K562 (cell line): ENCODE results near the gene LPIN1. TPM values are rescaled to one million over a fixed set of nuclear protein-coding genes. Genes with fewer than 3 reads are reported as not detected.
"Not testable (repeated sequence)": the region's sequence is repeated elsewhere in the genome, so short reads cannot be mapped to it uniquely, and the experiment has no call there.

Experiments used
- ATAC-seq: fragments of 200-7000 bp; cut with Tn5 transposase; 3 replicates; pipeline ENCODE4 v1.9.1; 2020; ENCODE audit warnings: moderate library complexity
- BruUV-seq: library from RNA; stranded (reverse); fragments of 400-500 nt; replicated peaks from 2 replicates; lab custom pipeline; 2021; lab: Mats Ljungman, UMichigan
- CTCF ChIA-PET: fragments of 300-600 bp; formaldehyde crosslinking; extraction: SDS; loops from one replicate; lab custom pipeline; 2021; ENCODE audit warnings: low intra/inter-chr PET ratio; lab: Yijun Ruan, JAX
- POLR2A ChIA-PET: fragments of 300-600, 350-650 bp; sonication (Branson Sonifier 250); formaldehyde crosslinking; extraction: SDS; loops from one replicate; lab custom pipeline; 2021; ENCODE audit warnings: antibody characterized with exemption, inconsistent platforms; lab: Yijun Ruan, JAX
- DNase-seq, 4 experiments: peaks; one replicate each; pipeline versions ENCODE4 v3.0.0 to v3.0.0-alpha.2; 2011 to 2018; ENCODE audit warnings: low spot score in 3 of 4, mixed read lengths in 3 of 4; ENCODE audit errors: extremely low read depth in 1 of 4
- FAIRE-seq: peaks from 2 replicates; lab custom pipeline; 2011; peaks lifted over from hg19 to GRCh38; lab: Jason Lieb, UNC
- H2AFZ ChIP-seq: 2 replicates; pipeline ENCODE4 v1.6.0; 2011; ENCODE audit warnings: low read depth, low read length, control low read depth, inconsistent platforms
- H3K27ac ChIP-seq: fragments of 200-600 bp; 3 replicates; pipeline ENCODE4 v1.8.0; 2011; ENCODE audit warnings: low read depth, mild to moderate bottlenecking, control low read depth, inconsistent platforms, low read length, moderate library complexity, mixed read lengths; ENCODE audit errors: extremely low read depth
- H3K27me3 ChIP-seq, 2 experiments: fragments of 300-600 bp in 1 of 2; 2 replicates in 1 of 2; 3 replicates in 1 of 2; pipeline versions ENCODE4 v1.6.0 to v1.8.0; 2011; ENCODE audit warnings: inconsistent platforms in 2 of 2, low read length in 2 of 2, mild to moderate bottlenecking in 1 of 2, mixed read lengths in 1 of 2, moderate library complexity in 1 of 2; ENCODE audit not compliant: control insufficient read depth in 2 of 2, insufficient read depth in 2 of 2
- H3K36me3 ChIP-seq: fragments of 300-600 bp; 3 replicates; pipeline ENCODE4 v1.8.0; 2011; ENCODE audit warnings: mild to moderate bottlenecking, low read length, inconsistent platforms; ENCODE audit not compliant: control insufficient read depth, insufficient read depth
- H3K4me1 ChIP-seq, 2 experiments: fragments of 200-600 bp in 1 of 2; replicated peaks in 1 of 2; 2 replicates in 1 of 2; 3 replicates in 1 of 2; pipeline versions ENCODE4 v1.5.1 to v1.8.0; 2011; ENCODE audit warnings: inconsistent platforms in 2 of 2, low read length in 2 of 2, mild to moderate bottlenecking in 1 of 2, mixed read lengths in 1 of 2, moderate library complexity in 1 of 2; ENCODE audit not compliant: control insufficient read depth in 2 of 2, insufficient read depth in 2 of 2
- H3K4me2 ChIP-seq: 2 replicates; pipeline ENCODE4 v1.6.1; 2011; ENCODE audit warnings: low read length, control low read depth, inconsistent platforms, mixed read lengths; ENCODE audit not compliant: insufficient read depth
- H3K4me3 ChIP-seq: fragments of 200-600 bp; sonication (generic), shearing (Covaris generic); 2 replicates; pipeline ENCODE4 v1.5.1; 2016; ENCODE audit warnings: control low read depth, inconsistent platforms
- H3K79me2 ChIP-seq: fragments of 200-600 bp; 3 replicates; pipeline ENCODE4 v1.8.0; 2011; ENCODE audit warnings: low read length, inconsistent platforms; ENCODE audit not compliant: control insufficient read depth, insufficient read depth
- H3K9ac ChIP-seq, 2 experiments: 2 replicates each; pipeline versions ENCODE4 v1.6.0 to v1.6.1; 2011; ENCODE audit warnings: low read depth in 2 of 2, low read length in 2 of 2, control low read depth in 1 of 2, inconsistent platforms in 1 of 2, mild to moderate bottlenecking in 1 of 2, mixed read lengths in 1 of 2; ENCODE audit not compliant: insufficient read depth in 1 of 2
- H3K9me1 ChIP-seq: one replicate; pipeline ENCODE4 v1.6.0; 2011; ENCODE audit warnings: inconsistent platforms, mild to moderate bottlenecking, low read length, moderate library complexity; ENCODE audit not compliant: control insufficient read depth, insufficient read depth
- H3K9me3 ChIP-seq: replicated peaks from 2 replicates; pipeline ENCODE4 v1.5.1; 2011; ENCODE audit warnings: low read depth, low read length, inconsistent platforms; ENCODE audit not compliant: control insufficient read depth, insufficient read depth
- H4K20me1 ChIP-seq: replicated peaks from 2 replicates; pipeline ENCODE4 v1.6.1; 2011; ENCODE audit warnings: low read length, inconsistent platforms, mixed read lengths; ENCODE audit not compliant: control insufficient read depth, insufficient read depth
- BCOR ChIP-seq: fragments of 450-650 bp; IDR thresholded peaks from 2 replicates; pipeline ENCODE4 v1.6.1; 2016
- CBX8 ChIP-seq: fragments of 200-600 bp; sonication (generic); IDR thresholded peaks from 2 replicates; pipeline ENCODE4 v1.6.1; 2012; ENCODE audit warnings: borderline replicate concordance, mixed run types, low read depth, mild to moderate bottlenecking, moderate library complexity, mixed read lengths, low read length, control low read depth, inconsistent platforms; ENCODE audit not compliant: poor library complexity, severe bottlenecking; ENCODE audit errors: extremely low read depth
- EP400 ChIP-seq: fragments of 450-650 bp; IDR thresholded peaks from 2 replicates; pipeline ENCODE4 v1.6.1; 2017; ENCODE audit warnings: antibody characterized with exemption, mild to moderate bottlenecking, moderate library complexity
- FIP1L1 ChIP-seq: fragments of 200-400 bp; formaldehyde crosslinking; IDR thresholded peaks from 2 replicates; pipeline ENCODE4 v1.6.1; 2018; ENCODE audit warnings: mild to moderate bottlenecking, low read depth, low read length; ENCODE audit not compliant: poor library complexity, severe bottlenecking
- KDM1A ChIP-seq, 2 experiments: fragments of 450-650 bp; IDR thresholded peaks; 2 replicates each; pipeline ENCODE4 v1.6.1; 2016; ENCODE audit warnings: mild to moderate bottlenecking in 2 of 2
- MEIS2 ChIP-seq: fragments of 450-650 bp; IDR thresholded peaks from 2 replicates; pipeline ENCODE4 v1.6.1; 2014; ENCODE audit warnings: mild to moderate bottlenecking; ENCODE audit not compliant: partially characterized antibody
- PML ChIP-seq: IDR thresholded peaks from 2 replicates; pipeline ENCODE4 v1.6.1; 2012; ENCODE audit warnings: low read length, inconsistent platforms
- RCOR1 ChIP-seq, 2 experiments: IDR thresholded peaks; 2 replicates each; pipeline ENCODE4 v1.6.1; 2012; ENCODE audit warnings: low read depth in 2 of 2, low read length in 2 of 2, borderline replicate concordance in 1 of 2, improper control_type of control experiment in 1 of 2
- ZNF146 ChIP-seq: IDR thresholded peaks from one replicate; pipeline ENCODE4 v1.6.1; 2018; ENCODE audit warnings: missing compliant biosample characterization; ENCODE audit not compliant: unreplicated experiment
- ZNF184 ChIP-seq: sonication (generic); formaldehyde crosslinking; IDR thresholded peaks from 2 replicates; pipeline ENCODE4 v1.5.0; 2020; ENCODE audit warnings: missing genetic modification reagents
- WGBS: fragments of 100-300 bp; shearing (Covaris generic); methylation state at CpG from one replicate; pipeline ENCODE4 v1.1.6; 2016; ENCODE audit warnings: low coverage, mixed read lengths; ENCODE audit not compliant: insufficient coverage; ENCODE audit errors: missing lambda C conversion rate; 5-methylcytosine and 5-hydroxymethylcytosine counted together
- in situ Hi-C: fragments of 300-500 bp; cut with MboI; formaldehyde crosslinking; loops from 4 replicates; pipeline ENCODE4 v1.15.0; 2018; ENCODE audit warnings: inconsistent platforms, mixed read lengths
- intact Hi-C: fragments of 100-400 bp; cut with micrococcal nuclease; formaldehyde crosslinking; loops from 2 replicates; pipeline ENCODE4 v1.14.2; 2022
- polyA plus RNA-seq, 8 experiments: library from polyadenylated mRNA; depleted of rRNA in 4 of 8; stranded (reverse) in 5 of 8; unstranded in 3 of 8; fragments of >200 nt; fragmentation: Nextera tagmentation in 2 of 8; fragmentation: Illumina TruSeq in 1 of 8; extraction: Ambion mirVana in 2 of 8; extraction: Trizol in 1 of 8; gene quantifications; 2 replicates each; pipeline versions ENCODE4 v1.2.1 to v1.2.3, GENCODE V29; 2011 to 2014; ENCODE audit warnings: inconsistent platforms in 1 of 8, missing spikeins in 1 of 8
- total RNA-seq, 7 experiments: library from RNA; depleted of rRNA in 6 of 7; stranded (reverse); fragments of >200 nt in 6 of 7; fragmentation: Illumina TruSeq in 2 of 7; extraction: Trizol in 2 of 7; gene quantifications; 2 replicates each; pipeline versions ENCODE4 v1.2.1 to v1.2.3, GENCODE V29; 2011 to 2021; ENCODE audit warnings: low replicate concordance in 1 of 7
- TF ChIP-seq, protein P1 (sequence below): fragments of 450-650 bp; formaldehyde crosslinking; IDR thresholded peaks from 2 replicates; pipeline ENCODE4 v1.4.0; 2020; ENCODE audit warnings: mild to moderate bottlenecking, moderate library complexity
- TF ChIP-seq, protein P2 (sequence below), 2 experiments: fragments of 450-650 bp; IDR thresholded peaks; 2 replicates each; pipeline ENCODE4 v1.6.1; 2016

Gene LPIN1
- total and polyA plus RNA-seq, 9 of the 15 experiments (the other 6 are each of a cell fraction or from before 2014, with no cell fraction given): 9.2 to 84.0 (median 27.8) TPM

GRCh38 chr2:11731214-11731984, 15.0 kb upstream of the LPIN1 start:
- H3K4me3 ChIP-seq, H3K4me2 ChIP-seq, FAIRE-seq, H3K4me1 ChIP-seq, H3K9ac ChIP-seq, CTCF ChIA-PET, H3K36me3 ChIP-seq, H2AFZ ChIP-seq, BruUV-seq, ATAC-seq, DNase-seq, H3K27ac ChIP-seq, in situ Hi-C loops, intact Hi-C loops, H3K9me3 ChIP-seq, H3K9me1 ChIP-seq, H4K20me1 ChIP-seq, H3K79me2 ChIP-seq: not testable (repeated sequence)
- POLR2A ChIA-PET: interaction anchor here (0.5 kb wide), 1 partner anchor 99 kb away, joined by 3 read pairs; no protein-coding TSS in a partner anchor
- WGBS: 12% methylated on average over 4 of the region's 4 CpGs
- H3K27me3 ChIP-seq: peaks cover 9 to 24% of the 10 kb centered on the region in 2 experiments; a peak in 2 of 5 replicates
- TF ChIP-seq BCOR (peak; percentile 54), KDM1A (IDR thresholded peaks at IDR 0.05) (peak in 1 of 2 experiments; percentile 36; a peak in 1 of 4 replicates), ZNF146 (CRISPR knock-in tag) (peak; percentile 87)

- Histone ChIP-seq H3K9ac (no peak overlapping the region), H3K9me1 (no peaks in the 10 kb centered on the region), H3K27me3 (peaks cover 5 to 24% of the 10 kb centered on the region in 2 experiments; a peak in 2 of 5 replicates), H3K27ac (no peak overlapping the region), H3K4me2 (no peak overlapping the region), H3K36me3 (no peaks in the 10 kb centered on the region), H3K4me1 (no peaks in the 10 kb centered on the region), H4K20me1 (no peaks in the 10 kb centered on the region), H2AFZ (no peak overlapping the region), H3K79me2 (no peaks in the 10 kb centered on the region), H3K4me3 (no peak overlapping the region), H3K9me3 (no peaks in the 10 kb centered on the region)
- DNase-seq (no peak), ATAC-seq (no peak), FAIRE-seq (no peak)
- ChIA-PET CTCF (no interaction called here), POLR2A (interaction anchor here (0.6 to 1.2 kb wide), 2 partner anchors 9 to 18 kb away, joined by 3 to 4 read pairs; no protein-coding TSS in a partner anchor)
- BruUV-seq: no TSS peak
- WGBS: 32% methylated on average over 1 of the region's 2 CpGs
- intact Hi-C loops: no loop called here
- in situ Hi-C loops: no loop called here
- TF ChIP-seq EP400: no peak
- TF ChIP-seq ZNF184 (CRISPR knock-in tag): no peak
- TF ChIP-seq RCOR1 (IDR thresholded peaks at IDR 0.05; ENCODE audit: borderline replicate concordance in 1 of 2, low read depth in 2 of 2, low read length in 2 of 2): no peak
- TF ChIP-seq CBX8: no peak
- no peak for TF ChIP-seq MEIS2
- TF ChIP-seq FIP1L1: no peak
- TF ChIP-seq, protein P1, sequence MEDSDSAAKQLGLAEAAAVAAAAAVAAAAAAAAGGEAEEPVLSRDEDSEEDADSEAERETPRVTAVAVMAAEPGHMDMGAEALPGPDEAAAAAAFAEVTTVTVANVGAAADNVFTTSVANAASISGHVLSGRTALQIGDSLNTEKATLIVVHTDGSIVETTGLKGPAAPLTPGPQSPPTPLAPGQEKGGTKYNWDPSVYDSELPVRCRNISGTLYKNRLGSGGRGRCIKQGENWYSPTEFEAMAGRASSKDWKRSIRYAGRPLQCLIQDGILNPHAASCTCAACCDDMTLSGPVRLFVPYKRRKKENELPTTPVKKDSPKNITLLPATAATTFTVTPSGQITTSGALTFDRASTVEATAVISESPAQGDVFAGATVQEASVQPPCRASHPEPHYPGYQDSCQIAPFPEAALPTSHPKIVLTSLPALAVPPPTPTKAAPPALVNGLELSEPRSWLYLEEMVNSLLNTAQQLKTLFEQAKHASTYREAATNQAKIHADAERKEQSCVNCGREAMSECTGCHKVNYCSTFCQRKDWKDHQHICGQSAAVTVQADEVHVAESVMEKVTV: no peak
- TF ChIP-seq, protein P2, sequence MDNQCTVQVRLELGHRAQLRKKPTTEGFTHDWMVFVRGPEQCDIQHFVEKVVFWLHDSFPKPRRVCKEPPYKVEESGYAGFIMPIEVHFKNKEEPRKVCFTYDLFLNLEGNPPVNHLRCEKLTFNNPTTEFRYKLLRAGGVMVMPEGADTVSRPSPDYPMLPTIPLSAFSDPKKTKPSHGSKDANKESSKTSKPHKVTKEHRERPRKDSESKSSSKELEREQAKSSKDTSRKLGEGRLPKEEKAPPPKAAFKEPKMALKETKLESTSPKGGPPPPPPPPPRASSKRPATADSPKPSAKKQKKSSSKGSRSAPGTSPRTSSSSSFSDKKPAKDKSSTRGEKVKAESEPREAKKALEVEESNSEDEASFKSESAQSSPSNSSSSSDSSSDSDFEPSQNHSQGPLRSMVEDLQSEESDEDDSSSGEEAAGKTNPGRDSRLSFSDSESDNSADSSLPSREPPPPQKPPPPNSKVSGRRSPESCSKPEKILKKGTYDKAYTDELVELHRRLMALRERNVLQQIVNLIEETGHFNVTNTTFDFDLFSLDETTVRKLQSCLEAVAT (IDR thresholded peaks at IDR 0.05): no peak
- no peak for TF ChIP-seq PML
Measured at GRCh38 chr2:11732587-11732986, 13.8 kb upstream of the LPIN1 start.
